Natural killer cell (primary cell): ENCODE data around the gene DRC7. TPM values are rescaled to one million over a fixed set of nuclear protein-coding genes. Genes with fewer than 3 reads are reported as not detected.

Source experiments
- ATAC-seq, 3 donors: fragments of 150-1000 bp in 2 of 3; fragments of 200-7000 bp in 1 of 3; cut with Tn5 transposase; 1 replicate in 1 of 3; 2 replicates in 2 of 3; pipeline ENCODE4 v1.10.0; 2021; ENCODE audit warnings: mild to moderate bottlenecking in 2 of 3, moderate library complexity in 2 of 3
- DNase-seq, 2 donors: peaks; one replicate each; pipeline versions ENCODE4 v3.0.0 to v3.0.0-alpha.2; 2013 to 2021; ENCODE audit warnings: mixed read lengths in 1 of 2
- H3K27ac ChIP-seq: one replicate; pipeline ENCODE4 v1.5.1; 2013; ENCODE audit warnings: mild to moderate bottlenecking, low read length
- H3K27me3 ChIP-seq: one replicate; pipeline ENCODE4 v1.6.1; 2013; ENCODE audit warnings: low read length; ENCODE audit not compliant: control insufficient read depth, insufficient read depth
- H3K36me3 ChIP-seq: one replicate; pipeline ENCODE4 v1.6.1; 2013; ENCODE audit warnings: low read length; ENCODE audit not compliant: control insufficient read depth, insufficient read depth
- H3K4me1 ChIP-seq: one replicate; pipeline ENCODE4 v1.6.1; 2013; ENCODE audit warnings: low read length; ENCODE audit not compliant: control insufficient read depth, insufficient read depth
- H3K4me3 ChIP-seq: one replicate; pipeline ENCODE4 v1.5.1; 2013; ENCODE audit warnings: low read length
- H3K9me3 ChIP-seq: one replicate; pipeline ENCODE4 v1.6.1; 2013; ENCODE audit warnings: low read length; ENCODE audit not compliant: control insufficient read depth, insufficient read depth
- H3K27ac Mint-ChIP-seq, 2 donors: one replicate each; pipeline ENCODE4 v1.8.0; 2022; ENCODE audit warnings: mild to moderate bottlenecking in 2 of 2, mixed read lengths in 2 of 2, moderate library complexity in 1 of 2
- H3K27me3 Mint-ChIP-seq, 2 donors: one replicate each; pipeline ENCODE4 v1.8.0; 2022; ENCODE audit warnings: low read depth in 2 of 2, mixed read lengths in 2 of 2
- H3K36me3 Mint-ChIP-seq: one replicate; pipeline ENCODE4 v1.8.0; 2022; ENCODE audit warnings: mixed read lengths
- H3K4me1 Mint-ChIP-seq, 2 donors: one replicate each; pipeline ENCODE4 v1.8.0; 2022; ENCODE audit warnings: mixed read lengths in 2 of 2
- H3K4me3 Mint-ChIP-seq: one replicate; pipeline ENCODE4 v1.8.0; 2022; ENCODE audit warnings: mild to moderate bottlenecking, moderate library complexity, mixed read lengths
- H3K9me3 Mint-ChIP-seq, 2 donors: one replicate each; pipeline ENCODE4 v1.8.0; 2022; ENCODE audit warnings: mixed read lengths in 2 of 2
- WGBS: methylation state at CpG from one replicate; pipeline ENCODE4 v1.1.7; 2013; ENCODE audit warnings: missing lambda C conversion rate; ENCODE audit not compliant: insufficient coverage; 5-methylcytosine and 5-hydroxymethylcytosine counted together
- intact Hi-C: fragments of 100-400 bp; cut with micrococcal nuclease; formaldehyde crosslinking; loops from one replicate; pipeline ENCODE4 v1.14.2; 2022
- total RNA-seq, 4 donors: library from RNA; stranded (reverse); fragments of 120-200 nt in 1 of 4; gene quantifications; one replicate each; pipeline versions ENCODE4 v1.2.3 to v1.2.4, GENCODE V29; 2013 to 2022
- TF ChIP-seq, protein P1 (sequence below): fragments of 200-600 bp; IDR thresholded peaks from one replicate; pipeline ENCODE4 v1.8.0; 2022; ENCODE audit warnings: antibody characterized with exemption

The DRC7 gene
- total RNA-seq, 3 donors from 2014 or later (not counting 1 experiment from before 2014, with no cell fraction given) = 0.33 TPM; not detected in 2

DNA sequence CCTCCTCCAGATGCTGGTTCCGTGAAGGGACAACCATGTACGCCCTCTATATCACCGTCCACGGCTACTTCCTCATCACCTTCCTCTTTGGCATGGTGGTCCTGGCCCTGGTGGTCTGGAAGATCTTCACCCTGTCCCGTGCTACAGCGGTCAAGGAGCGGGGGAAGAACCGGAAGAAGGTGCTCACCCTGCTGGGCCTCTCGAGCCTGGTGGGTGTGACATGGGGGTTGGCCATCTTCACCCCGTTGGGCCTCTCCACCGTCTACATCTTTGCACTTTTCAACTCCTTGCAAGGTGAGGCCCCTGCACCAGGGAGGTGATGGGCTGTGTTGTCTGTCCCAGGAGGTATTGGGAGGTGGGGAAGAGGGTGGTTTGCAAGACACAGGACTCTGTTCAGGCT lies 9.0 kb upstream of the DRC7 start:
- no peaks in the 10 kb centered on the region for H3K36me3 Mint-ChIP-seq
- no peaks in the 10 kb centered on the region for H3K36me3 ChIP-seq
- intact Hi-C loops = no loop called here
- H3K27ac Mint-ChIP-seq = no peak overlapping the region
- DNase-seq (no peak), ATAC-seq (no peak)
- H3K27me3 Mint-ChIP-seq = no peaks in the 10 kb centered on the region
- H3K4me1 ChIP-seq = peaks cover 18% of the 10 kb centered on the region
- no peaks in the 10 kb centered on the region for H3K27me3 ChIP-seq
- peaks cover 15 to 20% of the 10 kb centered on the region in 2 donors for H3K4me1 Mint-ChIP-seq
- TF ChIP-seq, protein P1, sequence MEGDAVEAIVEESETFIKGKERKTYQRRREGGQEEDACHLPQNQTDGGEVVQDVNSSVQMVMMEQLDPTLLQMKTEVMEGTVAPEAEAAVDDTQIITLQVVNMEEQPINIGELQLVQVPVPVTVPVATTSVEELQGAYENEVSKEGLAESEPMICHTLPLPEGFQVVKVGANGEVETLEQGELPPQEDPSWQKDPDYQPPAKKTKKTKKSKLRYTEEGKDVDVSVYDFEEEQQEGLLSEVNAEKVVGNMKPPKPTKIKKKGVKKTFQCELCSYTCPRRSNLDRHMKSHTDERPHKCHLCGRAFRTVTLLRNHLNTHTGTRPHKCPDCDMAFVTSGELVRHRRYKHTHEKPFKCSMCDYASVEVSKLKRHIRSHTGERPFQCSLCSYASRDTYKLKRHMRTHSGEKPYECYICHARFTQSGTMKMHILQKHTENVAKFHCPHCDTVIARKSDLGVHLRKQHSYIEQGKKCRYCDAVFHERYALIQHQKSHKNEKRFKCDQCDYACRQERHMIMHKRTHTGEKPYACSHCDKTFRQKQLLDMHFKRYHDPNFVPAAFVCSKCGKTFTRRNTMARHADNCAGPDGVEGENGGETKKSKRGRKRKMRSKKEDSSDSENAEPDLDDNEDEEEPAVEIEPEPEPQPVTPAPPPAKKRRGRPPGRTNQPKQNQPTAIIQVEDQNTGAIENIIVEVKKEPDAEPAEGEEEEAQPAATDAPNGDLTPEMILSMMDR = no peak
- no peaks in the 10 kb centered on the region for H3K9me3 ChIP-seq
- H3K4me3 Mint-ChIP-seq = no peak overlapping the region
- H3K9me3 Mint-ChIP-seq = no peaks in the 10 kb centered on the region
- H3K4me3 ChIP-seq = no peak overlapping the region
- 92% methylated on average over 9 of the region's 11 CpGs for WGBS
- no peak overlapping the region for H3K27ac ChIP-seq

DNA sequence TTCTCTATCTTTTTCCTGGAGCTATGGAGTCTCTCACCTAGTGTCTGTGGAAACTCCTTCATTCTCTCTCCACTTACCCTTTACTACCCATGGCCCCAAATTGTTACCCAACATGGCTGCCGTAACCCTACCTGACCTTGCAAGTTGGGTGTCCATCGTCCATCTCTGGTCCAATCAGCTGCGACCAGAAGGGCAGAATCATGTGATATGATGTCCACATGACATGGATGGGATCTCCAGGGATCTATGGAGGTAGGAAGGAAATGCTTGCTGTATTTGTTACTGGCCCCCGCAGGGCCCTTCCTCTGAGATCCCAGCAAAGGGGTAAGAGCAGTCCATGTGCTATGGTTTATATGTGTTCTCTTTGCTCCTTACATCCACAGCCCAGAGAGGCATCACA lies 8.0 kb upstream of the DRC7 start:
- intact Hi-C loops = no loop called here
- Mint-ChIP-seq H3K9me3 (no peaks in the 10 kb centered on the region), H3K27ac (no peak overlapping the region), H3K4me3 (no peak overlapping the region), H3K4me1 (peaks cover 20% of the 10 kb centered on the region in 2 donors), H3K36me3 (no peaks in the 10 kb centered on the region), H3K27me3 (no peaks in the 10 kb centered on the region)
- H3K27ac ChIP-seq = no peak overlapping the region
- WGBS = 73% methylated on average over 4 of the region's 4 CpGs
- no peak overlapping the region for H3K4me3 ChIP-seq
- TF ChIP-seq, protein P1 = no peak
- peaks cover 25% of the 10 kb centered on the region for H3K4me1 ChIP-seq
- no peaks in the 10 kb centered on the region for H3K27me3 ChIP-seq
- H3K9me3 ChIP-seq = no peaks in the 10 kb centered on the region
- DNase-seq (no peak), ATAC-seq (no peak)
- H3K36me3 ChIP-seq = no peaks in the 10 kb centered on the region

DNA sequence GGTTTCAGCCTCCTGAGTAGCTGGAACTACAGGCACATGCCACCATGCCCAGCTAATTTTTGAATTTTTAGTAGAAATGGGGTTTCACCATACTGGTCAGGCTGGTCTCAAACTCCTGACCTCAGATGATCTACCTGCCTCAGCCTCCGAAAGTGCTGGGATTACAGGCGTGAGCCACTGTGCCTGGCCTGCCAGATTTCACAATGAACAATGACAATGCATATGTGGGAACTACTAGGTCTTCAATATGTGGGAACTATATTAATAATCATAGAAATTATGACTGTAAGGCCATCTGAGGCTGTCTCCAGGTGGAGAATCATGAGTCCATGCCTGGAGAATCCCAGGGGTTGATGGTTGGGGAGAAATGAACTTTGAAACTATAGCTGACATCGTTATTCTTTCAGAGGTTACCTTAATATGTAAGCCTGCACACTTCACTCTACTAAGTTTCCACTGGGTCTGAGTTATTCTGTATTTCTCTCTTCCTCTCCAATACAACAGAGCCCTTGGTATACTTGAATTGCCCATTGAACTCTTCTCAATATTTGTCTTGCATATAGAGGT lies 7.2 kb upstream of the DRC7 start:
- H3K4me3 Mint-ChIP-seq = no peak overlapping the region
- Histone ChIP-seq H3K4me3 (no peak overlapping the region), H3K36me3 (no peaks in the 10 kb centered on the region), H3K27me3 (no peaks in the 10 kb centered on the region), H3K9me3 (no peaks in the 10 kb centered on the region), H3K27ac (no peak overlapping the region), H3K4me1 (peaks cover 25% of the 10 kb centered on the region)
- no peaks in the 10 kb centered on the region for H3K9me3 Mint-ChIP-seq
- no peak for DNase-seq
- H3K27me3 Mint-ChIP-seq = no peaks in the 10 kb centered on the region
- TF ChIP-seq, protein P1 = no peak
- no peaks in the 10 kb centered on the region for H3K36me3 Mint-ChIP-seq
- ATAC-seq = no peak
- WGBS = 92% methylated on average over 3 of the region's 3 CpGs
- intact Hi-C loops = no loop called here
- H3K27ac Mint-ChIP-seq = peak overlapping the region; percentile 76 to 84
- H3K4me1 Mint-ChIP-seq = peaks cover 20% of the 10 kb centered on the region in 2 donors

DNA sequence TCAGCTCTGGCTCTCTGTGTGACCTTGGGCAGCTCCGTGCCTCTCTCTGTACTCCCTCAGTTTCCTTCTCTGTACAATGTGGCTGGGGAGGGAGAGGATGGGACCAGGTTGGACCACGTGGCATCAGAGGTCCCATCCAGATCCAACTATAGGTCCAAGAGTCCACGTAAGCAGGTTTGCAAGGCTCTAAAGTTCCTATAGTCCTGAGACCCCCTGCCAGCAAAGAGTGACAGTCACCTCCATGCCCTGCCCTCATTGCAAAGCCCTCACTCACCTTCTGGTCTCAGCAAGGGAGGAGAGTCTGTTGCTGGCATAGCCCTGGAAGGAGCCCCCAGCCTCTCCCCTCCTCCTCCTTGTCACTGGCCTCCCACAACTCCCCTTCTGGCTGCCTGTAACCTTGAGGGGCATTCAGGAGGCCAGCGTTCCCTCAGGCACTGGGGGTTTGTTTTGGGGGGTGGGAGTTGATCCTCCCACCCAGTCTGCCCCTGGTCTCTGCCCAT lies 6.1 kb upstream of the DRC7 start:
- TF ChIP-seq, protein P1 = no peak
- ATAC-seq = no peak
- no peaks in the 10 kb centered on the region for H3K9me3 Mint-ChIP-seq
- intact Hi-C loops = no loop called here
- H3K4me1 Mint-ChIP-seq = peaks cover 20% of the 10 kb centered on the region in 2 donors
- Histone ChIP-seq H3K4me3 (no peak overlapping the region), H3K27me3 (no peaks in the 10 kb centered on the region), H3K4me1 (peaks cover 25% of the 10 kb centered on the region), H3K27ac (no peak overlapping the region), H3K9me3 (no peaks in the 10 kb centered on the region), H3K36me3 (no peaks in the 10 kb centered on the region)
- no peaks in the 10 kb centered on the region for H3K36me3 Mint-ChIP-seq
- no peak for DNase-seq
- no peak overlapping the region for H3K4me3 Mint-ChIP-seq
- WGBS = 83% methylated on average over 2 of the region's 4 CpGs
- H3K27me3 Mint-ChIP-seq = no peaks in the 10 kb centered on the region
- H3K27ac Mint-ChIP-seq = peak overlapping the region; percentile 76 to 84
